Measurements from ENCODE around the gene LENG8.
"Not testable (repeated sequence)": the region's sequence is repeated elsewhere in the genome, so short reads cannot be mapped to it uniquely, and the experiment has no call there.

LENG8 gene

GRCh38 chr19:54434112-54434872 is 14.7 kb upstream of the LENG8 start:
- Histone ChIP-seq H3K36me3 (ENCODE audit: insufficient read depth, low read length) (peaks cover 3% of the 10 kb centered on the region), H3K9me3 (replicated peaks; ENCODE audit: low read length) (no peaks in the 10 kb centered on the region), H3K4me3 (ENCODE audit: low read length) (no peak overlapping the region), H3K9ac (ENCODE audit: low read depth, low read length) (no peak overlapping the region), H3K4me1 (ENCODE audit: control insufficient read depth, insufficient read depth, low read length) (no peaks in the 10 kb centered on the region), H3K4me2 (ENCODE audit: low read length) (no peak overlapping the region), H3K27me3 (ENCODE audit: control insufficient read depth, insufficient read depth, low read length) (peaks cover 13% of the 10 kb centered on the region)

- Histone ChIP-seq H3K9me3 (replicated peaks; ENCODE audit: low read length) (no peaks in the 10 kb centered on the region), H3K9ac (ENCODE audit: low read depth, low read length) (no peak overlapping the region), H3K4me3 (ENCODE audit: low read length) (no peak overlapping the region), H3K4me1 (ENCODE audit: control insufficient read depth, insufficient read depth, low read length) (no peaks in the 10 kb centered on the region), H3K36me3 (ENCODE audit: insufficient read depth, low read length) (peaks cover 3% of the 10 kb centered on the region), H3K27me3 (ENCODE audit: control insufficient read depth, insufficient read depth, low read length) (peaks cover 8% of the 10 kb centered on the region), H3K4me2 (ENCODE audit: low read length) (no peak overlapping the region)
These were observed 14.2 kb upstream of the LENG8 start for GRCh38 chr19:54434873-54435214.

- no peak overlapping the region for H3K4me3 ChIP-seq (ENCODE audit: low read length)
- no peak overlapping the region for H3K9ac ChIP-seq (ENCODE audit: low read depth, low read length)
- peaks cover 3% of the 10 kb centered on the region for H3K27me3 ChIP-seq (ENCODE audit: control insufficient read depth, insufficient read depth, low read length)
- no peaks in the 10 kb centered on the region for H3K9me3 ChIP-seq (replicated peaks; ENCODE audit: low read length)
- peaks cover 6% of the 10 kb centered on the region for H3K36me3 ChIP-seq (ENCODE audit: insufficient read depth, low read length)
- no peaks in the 10 kb centered on the region for H3K4me1 ChIP-seq (ENCODE audit: control insufficient read depth, insufficient read depth, low read length)
- H3K4me2 ChIP-seq (ENCODE audit: low read length) = no peak overlapping the region
These were observed 13.4 kb upstream of the LENG8 start for GRCh38 chr19:54435551-54436016.

- H3K9ac ChIP-seq (ENCODE audit: low read depth, low read length) = no peak overlapping the region
- peaks cover 6% of the 10 kb centered on the region for H3K36me3 ChIP-seq (ENCODE audit: insufficient read depth, low read length)
- no peak overlapping the region for H3K4me2 ChIP-seq (ENCODE audit: low read length)
- no peaks in the 10 kb centered on the region for H3K4me1 ChIP-seq (ENCODE audit: control insufficient read depth, insufficient read depth, low read length)
- H3K4me3 ChIP-seq (ENCODE audit: low read length) = no peak overlapping the region
- H3K9me3 ChIP-seq (replicated peaks; ENCODE audit: low read length) = no peaks in the 10 kb centered on the region
- peaks cover 3% of the 10 kb centered on the region for H3K27me3 ChIP-seq (ENCODE audit: control insufficient read depth, insufficient read depth, low read length)
These were observed 12.9 kb upstream of the LENG8 start for GRCh38 chr19:54436031-54436523.

GRCh38 chr19:54436628-54437252 is 12.3 kb upstream of the LENG8 start:
- no peak overlapping the region for H3K4me2 ChIP-seq (ENCODE audit: low read length)
- H3K9me3 ChIP-seq (replicated peaks; ENCODE audit: low read length) = no peaks in the 10 kb centered on the region
- H3K36me3 ChIP-seq (ENCODE audit: insufficient read depth, low read length) = peaks cover 6% of the 10 kb centered on the region
- H3K4me1 ChIP-seq (ENCODE audit: control insufficient read depth, insufficient read depth, low read length) = no peaks in the 10 kb centered on the region
- peaks cover 3% of the 10 kb centered on the region for H3K27me3 ChIP-seq (ENCODE audit: control insufficient read depth, insufficient read depth, low read length)
- H3K9ac ChIP-seq (ENCODE audit: low read depth, low read length) = no peak overlapping the region
- no peak overlapping the region for H3K4me3 ChIP-seq (ENCODE audit: low read length)

- Histone ChIP-seq H3K9me3 (replicated peaks; ENCODE audit: low read length) (no peaks in the 10 kb centered on the region), H3K27me3 (ENCODE audit: control insufficient read depth, insufficient read depth, low read length) (no peaks in the 10 kb centered on the region), H3K36me3 (ENCODE audit: insufficient read depth, low read length) (peaks cover 6% of the 10 kb centered on the region), H3K4me2 (ENCODE audit: low read length) (no peak overlapping the region), H3K9ac (ENCODE audit: low read depth, low read length) (no peak overlapping the region), H3K4me1 (ENCODE audit: control insufficient read depth, insufficient read depth, low read length) (no peaks in the 10 kb centered on the region), H3K4me3 (ENCODE audit: low read length) (no peak overlapping the region)
These were observed 9.7 kb upstream of the LENG8 start for GRCh38 chr19:54439174-54439851.

GRCh38 chr19:54440641-54441040 is 8.4 kb upstream of the LENG8 start:
- Histone ChIP-seq H3K4me2 (ENCODE audit: low read length) (no peak overlapping the region), H3K9ac (ENCODE audit: low read depth, low read length) (no peak overlapping the region), H3K27me3 (ENCODE audit: control insufficient read depth, insufficient read depth, low read length) (no peaks in the 10 kb centered on the region), H3K9me3 (replicated peaks; ENCODE audit: low read length) (no peaks in the 10 kb centered on the region), H3K36me3 (ENCODE audit: insufficient read depth, low read length) (peaks cover 15% of the 10 kb centered on the region), H3K4me1 (ENCODE audit: control insufficient read depth, insufficient read depth, low read length) (no peaks in the 10 kb centered on the region), H3K4me3 (ENCODE audit: low read length) (no peak overlapping the region)

- H3K4me3 ChIP-seq (ENCODE audit: low read length) = no peak overlapping the region
- peaks cover 8% of the 10 kb centered on the region for H3K4me1 ChIP-seq (ENCODE audit: control insufficient read depth, insufficient read depth, low read length)
- no peak overlapping the region for H3K4me2 ChIP-seq (ENCODE audit: low read length)
- no peaks in the 10 kb centered on the region for H3K27me3 ChIP-seq (ENCODE audit: control insufficient read depth, insufficient read depth, low read length)
- no peaks in the 10 kb centered on the region for H3K9me3 ChIP-seq (replicated peaks; ENCODE audit: low read length)
- H3K9ac ChIP-seq (ENCODE audit: low read depth, low read length) = no peak overlapping the region
- peaks cover 21% of the 10 kb centered on the region for H3K36me3 ChIP-seq (ENCODE audit: insufficient read depth, low read length)
These were observed 4.3 kb upstream of the LENG8 start for GRCh38 chr19:54444737-54445136.

GRCh38 chr19:54446349-54446748 is 2.6 kb upstream of the LENG8 start:
- H3K27me3 ChIP-seq (ENCODE audit: control insufficient read depth, insufficient read depth, low read length); H3K9ac ChIP-seq (ENCODE audit: low read depth, low read length); H3K4me3 ChIP-seq (ENCODE audit: low read length); H3K4me2 ChIP-seq (ENCODE audit: low read length); H3K9me3 ChIP-seq (replicated peaks; ENCODE audit: low read length): not testable (repeated sequence)
- peaks cover 20% of the 10 kb centered on the region for H3K4me1 ChIP-seq (ENCODE audit: control insufficient read depth, insufficient read depth, low read length)
- H3K36me3 ChIP-seq (ENCODE audit: insufficient read depth, low read length) = peaks cover 30% of the 10 kb centered on the region

GRCh38 chr19:54448040-54448773 is 792 bp upstream of the LENG8 start:
- Histone ChIP-seq H3K4me1 (ENCODE audit: control insufficient read depth, insufficient read depth, low read length) (peaks cover 27% of the 10 kb centered on the region), H3K9ac (ENCODE audit: low read depth, low read length) (peak overlapping the region; percentile 99), H3K27me3 (ENCODE audit: control insufficient read depth, insufficient read depth, low read length) (no peaks in the 10 kb centered on the region), H3K4me2 (ENCODE audit: low read length) (peak overlapping the region; percentile 93), H3K4me3 (ENCODE audit: low read length) (peak overlapping the region; percentile 89), H3K9me3 (replicated peaks; ENCODE audit: low read length) (no peaks in the 10 kb centered on the region), H3K36me3 (ENCODE audit: insufficient read depth, low read length) (peaks cover 49% of the 10 kb centered on the region)

- H3K36me3 ChIP-seq (ENCODE audit: insufficient read depth, low read length) = peaks cover 62% of the 10 kb centered on the region
- H3K4me2 ChIP-seq (ENCODE audit: low read length) = peak overlapping the region; percentile 93
- no peaks in the 10 kb centered on the region for H3K9me3 ChIP-seq (replicated peaks; ENCODE audit: low read length)
- H3K4me3 ChIP-seq (ENCODE audit: low read length) = peak overlapping the region; percentile 89
- peak overlapping the region; percentile 99 for H3K9ac ChIP-seq (ENCODE audit: low read depth, low read length)
- no peaks in the 10 kb centered on the region for H3K27me3 ChIP-seq (ENCODE audit: control insufficient read depth, insufficient read depth, low read length)
- peaks cover 27% of the 10 kb centered on the region for H3K4me1 ChIP-seq (ENCODE audit: control insufficient read depth, insufficient read depth, low read length)
These were observed 686 bp downstream of the LENG8 start for GRCh38 chr19:54449701-54450069.

Measured in skeletal muscle satellite cell (primary cell).